Measurements from ENCODE around the gene SDK2. TPM values are rescaled to one million over a fixed set of nuclear protein-coding genes. Genes with fewer than 3 reads are reported as not detected.

SDK2 gene
- total RNA-seq, 1 experiment from 2014 or later = 0.67 TPM

GRCh38 chr17:73319766-73320165 lies 324.5 kb downstream of the SDK2 start:
- intact Hi-C loops (cut with micrococcal nuclease; ENCODE audit: unreplicated experiment) = no loop called here
- Histone ChIP-seq H3K4me1 (ENCODE audit: insufficient read depth, low read length, poor library complexity, severe bottlenecking) (no peaks in the 10 kb centered on the region), H3K9me3 (ENCODE audit: low read depth, low read length, poor library complexity, severe bottlenecking) (no peaks in the 10 kb centered on the region), H3K4me3 (ENCODE audit: low read depth, low read length, poor library complexity, severe bottlenecking) (no peak overlapping the region), H3K27ac (ENCODE audit: low read depth, low read length, poor library complexity, severe bottlenecking) (no peak overlapping the region), H3K27me3 (replicated peaks; ENCODE audit: insufficient read depth, low read depth, low read length, poor library complexity) (no peaks in the 10 kb centered on the region), H3K36me3 (ENCODE audit: insufficient read depth, low read length, poor library complexity, severe bottlenecking) (no peaks in the 10 kb centered on the region)
- TF ChIP-seq EZH2 (IDR thresholded peaks at IDR 0.05; ENCODE audit: borderline replicate concordance, low read depth, low read length, poor library complexity, severe bottlenecking) (no peak), CTCF (conservative IDR thresholded peaks at IDR 0.05; ENCODE audit: low read depth, low read length) (no peak)
- POLR2A ChIA-PET (ENCODE audit: low non-redundant PET) = no interaction called here
- DNase-seq (ENCODE audit: low spot score) = no peak
- BruUV-seq (replicated peaks) = no TSS peak
- CTCF ChIA-PET = no interaction called here

DNA sequence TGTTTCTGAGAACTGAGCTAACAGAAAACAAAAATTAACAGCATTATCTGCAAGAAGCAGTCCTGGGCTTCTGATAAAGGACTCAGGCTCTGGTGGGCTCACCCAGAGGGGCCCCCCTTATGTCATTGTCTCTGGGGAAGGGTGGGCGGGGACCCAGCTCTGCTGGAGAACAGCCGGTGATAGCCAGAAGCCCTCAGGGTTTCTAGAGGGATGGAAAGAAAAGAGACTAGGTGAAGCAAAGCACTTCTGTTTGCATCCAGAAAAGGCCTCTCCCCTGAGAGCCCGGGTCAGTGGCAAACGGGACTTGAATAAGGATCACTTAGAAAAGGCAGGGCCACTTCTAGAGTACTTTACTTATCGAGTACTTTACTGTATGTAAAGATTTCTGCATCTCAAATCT lies 325.4 kb downstream of the SDK2 start:
- intact Hi-C loops (cut with micrococcal nuclease; ENCODE audit: unreplicated experiment) = no loop called here
- no peaks in the 10 kb centered on the region for H3K36me3 ChIP-seq (ENCODE audit: insufficient read depth, low read length, poor library complexity, severe bottlenecking)
- no peaks in the 10 kb centered on the region for H3K9me3 ChIP-seq (ENCODE audit: low read depth, low read length, poor library complexity, severe bottlenecking)
- CTCF ChIA-PET = interaction anchor here (1.4 kb wide), 1 partner anchor 51 kb away, joined by 3 read pairs; no protein-coding TSS in a partner anchor
- DNase-seq (ENCODE audit: low spot score) = no peak
- no peak overlapping the region for H3K4me3 ChIP-seq (ENCODE audit: low read depth, low read length, poor library complexity, severe bottlenecking)
- no TSS peak for BruUV-seq (replicated peaks)
- TF ChIP-seq EZH2 (IDR thresholded peaks at IDR 0.05; ENCODE audit: borderline replicate concordance, low read depth, low read length, poor library complexity, severe bottlenecking) = no peak
- no peak for TF ChIP-seq CTCF (conservative IDR thresholded peaks at IDR 0.05; ENCODE audit: low read depth, low read length)
- H3K27ac ChIP-seq (ENCODE audit: low read depth, low read length, poor library complexity, severe bottlenecking) = no peak overlapping the region
- no peaks in the 10 kb centered on the region for H3K4me1 ChIP-seq (ENCODE audit: insufficient read depth, low read length, poor library complexity, severe bottlenecking)
- POLR2A ChIA-PET (ENCODE audit: low non-redundant PET) = no interaction called here
- no peaks in the 10 kb centered on the region for H3K27me3 ChIP-seq (replicated peaks; ENCODE audit: insufficient read depth, low read depth, low read length, poor library complexity)

GRCh38 chr17:73318427-73318813 lies 325.8 kb downstream of the SDK2 start:
- Histone ChIP-seq H3K9me3 (ENCODE audit: low read depth, low read length, poor library complexity, severe bottlenecking) (no peaks in the 10 kb centered on the region), H3K4me1 (ENCODE audit: insufficient read depth, low read length, poor library complexity, severe bottlenecking) (no peaks in the 10 kb centered on the region), H3K27me3 (replicated peaks; ENCODE audit: insufficient read depth, low read depth, low read length, poor library complexity) (no peaks in the 10 kb centered on the region), H3K4me3 (ENCODE audit: low read depth, low read length, poor library complexity, severe bottlenecking) (no peak overlapping the region), H3K36me3 (ENCODE audit: insufficient read depth, low read length, poor library complexity, severe bottlenecking) (no peaks in the 10 kb centered on the region), H3K27ac (ENCODE audit: low read depth, low read length, poor library complexity, severe bottlenecking) (no peak overlapping the region)
- intact Hi-C loops (cut with micrococcal nuclease; ENCODE audit: unreplicated experiment) = no loop called here
- TF ChIP-seq CTCF (conservative IDR thresholded peaks at IDR 0.05; ENCODE audit: low read depth, low read length) (no peak), EZH2 (IDR thresholded peaks at IDR 0.05; ENCODE audit: borderline replicate concordance, low read depth, low read length, poor library complexity, severe bottlenecking) (no peak)
- BruUV-seq (replicated peaks) = no TSS peak
- ChIA-PET POLR2A (ENCODE audit: low non-redundant PET) (no interaction called here), CTCF (interaction anchor here (0.6 to 1.4 kb wide), 2 partner anchors 21 to 52 kb away, joined by 3 to 19 read pairs; no protein-coding TSS in a partner anchor)
- DNase-seq (ENCODE audit: low spot score) = no peak
